K562 (cell line): ENCODE measurements around the gene TTLL9. TPM values are rescaled to one million over a fixed set of nuclear protein-coding genes. Genes with fewer than 3 reads are reported as not detected.

Experiments used
- ELF4 ChIP-seq: fragments of 450-650 bp; formaldehyde crosslinking; IDR thresholded peaks from 2 replicates; pipeline ENCODE4 v1.4.0; 2022; ENCODE audit warnings: missing genetic modification characterization
- KLF10 ChIP-seq: fragments of 250-450 bp; sonication (Bioruptor Pico); IDR thresholded peaks from 2 replicates; pipeline ENCODE4 v1.6.1; 2021; ENCODE audit warnings: matching md5 sums
- NR2C1 ChIP-seq, 2 experiments: fragments of 450-650 bp; IDR thresholded peaks; 2 replicates each; pipeline ENCODE4 v1.6.1; 2017; ENCODE audit warnings: mild to moderate bottlenecking in 2 of 2, antibody characterized with exemption in 1 of 2, inconsistent platforms in 1 of 2, missing compliant biosample characterization in 1 of 2, missing genetic modification characterization in 1 of 2
- PML ChIP-seq: IDR thresholded peaks from 2 replicates; pipeline ENCODE4 v1.6.1; 2012; ENCODE audit warnings: low read length, inconsistent platforms
- SMARCE1 ChIP-seq: fragments of 450-650 bp; IDR thresholded peaks from 2 replicates; pipeline ENCODE4 v1.7.1; 2016; ENCODE audit warnings: mild to moderate bottlenecking
- YBX1 ChIP-seq: fragments of 450-650 bp; IDR thresholded peaks from 2 replicates; pipeline ENCODE4 v1.7.1; 2016; ENCODE audit warnings: mild to moderate bottlenecking
- ZBTB17 ChIP-seq: fragments of 450-650 bp; formaldehyde crosslinking; IDR thresholded peaks from 2 replicates; pipeline ENCODE4 v1.4.0; 2020; ENCODE audit warnings: mild to moderate bottlenecking
- ZNF354B ChIP-seq: fragments of 250-450 bp; sonication (Bioruptor Pico); IDR thresholded peaks from 2 replicates; pipeline ENCODE4 v1.4.0; 2020
- ZNF561 ChIP-seq: fragments of 450-650 bp; formaldehyde crosslinking; conservative IDR thresholded peaks from 2 replicates; pipeline ENCODE4 v1.4.0; 2020; ENCODE audit warnings: mild to moderate bottlenecking, moderate library complexity
- ZNF785 ChIP-seq: fragments of 250-450 bp; sonication (Bioruptor Pico); IDR thresholded peaks from 2 replicates; pipeline ENCODE4 v1.4.0; 2020; ENCODE audit warnings: mild to moderate bottlenecking
- polyA plus RNA-seq, 8 experiments: library from polyadenylated mRNA; depleted of rRNA in 4 of 8; stranded (reverse) in 5 of 8; unstranded in 3 of 8; fragments of >200 nt; fragmentation: Nextera tagmentation in 2 of 8; fragmentation: Illumina TruSeq in 1 of 8; extraction: Ambion mirVana in 2 of 8; extraction: Trizol in 1 of 8; gene quantifications; 2 replicates each; pipeline versions ENCODE4 v1.2.1 to v1.2.3, GENCODE V29; 2011 to 2014; ENCODE audit warnings: inconsistent platforms in 1 of 8, missing spikeins in 1 of 8
- total RNA-seq, 7 experiments: library from RNA; depleted of rRNA in 6 of 7; stranded (reverse); fragments of >200 nt in 6 of 7; fragmentation: Illumina TruSeq in 2 of 7; extraction: Trizol in 2 of 7; gene quantifications; 2 replicates each; pipeline versions ENCODE4 v1.2.1 to v1.2.3, GENCODE V29; 2011 to 2021; ENCODE audit warnings: low replicate concordance in 1 of 7
- TF ChIP-seq, protein P1 (sequence below): fragments of 450-650 bp; IDR thresholded peaks from 2 replicates; pipeline ENCODE4 v1.6.1; 2016
- TF ChIP-seq, protein P2 (sequence below): fragments of 450-650 bp; IDR thresholded peaks from 2 replicates; pipeline ENCODE4 v1.6.1; 2016; ENCODE audit warnings: mild to moderate bottlenecking, moderate library complexity

Gene TTLL9
- total and polyA plus RNA-seq, 9 of the 15 experiments (the other 6 are each of a cell fraction or from before 2014, with no cell fraction given) = 0.06 to 0.07 TPM; not detected in 7

DNA sequence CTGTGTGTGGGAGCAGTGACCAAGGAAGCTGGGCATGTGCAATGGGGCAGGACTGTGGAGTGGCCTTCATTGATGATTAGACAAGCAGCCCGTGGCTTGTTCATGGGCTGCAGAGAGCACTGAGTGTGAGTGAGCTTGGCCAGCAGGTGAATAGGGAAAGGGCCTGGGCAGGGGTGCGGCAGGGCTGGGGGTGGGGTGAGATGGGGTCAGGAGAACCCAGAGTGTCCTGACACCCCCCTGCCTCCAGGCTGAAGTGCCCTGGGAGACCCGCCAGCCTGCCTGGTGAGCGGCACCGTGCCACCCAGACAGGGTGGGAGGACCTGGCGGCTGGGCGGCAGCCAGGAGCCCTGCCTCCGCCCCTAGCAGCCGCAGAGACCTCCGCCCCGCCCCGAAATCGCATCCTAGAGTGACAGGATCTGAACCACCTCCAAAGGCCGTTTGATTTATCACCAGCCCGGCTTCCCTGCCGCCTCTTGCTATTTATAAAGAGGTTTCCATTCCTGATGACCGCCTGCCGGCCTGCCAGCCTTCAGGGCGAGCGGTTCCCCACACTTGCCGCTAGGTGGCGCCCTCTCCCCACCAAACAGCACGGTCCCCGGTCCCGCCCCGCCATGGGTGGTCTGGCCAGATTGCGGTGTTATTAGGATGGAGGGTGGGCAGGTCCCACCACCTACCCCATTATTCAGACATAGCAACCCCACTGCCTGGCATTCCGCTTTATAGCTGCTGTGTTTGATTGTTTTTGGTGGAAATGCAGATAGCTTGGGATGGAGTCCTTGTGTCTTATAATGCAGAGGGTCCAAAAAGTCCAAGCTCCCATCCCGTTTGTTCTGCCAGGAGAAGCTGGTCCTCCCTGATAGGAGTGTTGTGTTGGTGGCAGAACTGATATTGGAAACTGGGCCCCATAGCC lies 47.8 kb upstream of the TTLL9 start (continued):
- TF ChIP-seq NR2C1 (IDR thresholded peaks at IDR 0.05) (no peak), NR2C1 (tag; IDR thresholded peaks at IDR 0.05) (no peak), YBX1 (no peak), ELF4 (CRISPR knock-in tag) (no peak), ZNF785 (no peak), PML (no peak), ZNF561 (no peak), ZBTB17 (CRISPR knock-in tag) (no peak), KLF10 (no peak), ZNF354B (no peak), SMARCE1 (no peak)
- TF ChIP-seq, protein P1, sequence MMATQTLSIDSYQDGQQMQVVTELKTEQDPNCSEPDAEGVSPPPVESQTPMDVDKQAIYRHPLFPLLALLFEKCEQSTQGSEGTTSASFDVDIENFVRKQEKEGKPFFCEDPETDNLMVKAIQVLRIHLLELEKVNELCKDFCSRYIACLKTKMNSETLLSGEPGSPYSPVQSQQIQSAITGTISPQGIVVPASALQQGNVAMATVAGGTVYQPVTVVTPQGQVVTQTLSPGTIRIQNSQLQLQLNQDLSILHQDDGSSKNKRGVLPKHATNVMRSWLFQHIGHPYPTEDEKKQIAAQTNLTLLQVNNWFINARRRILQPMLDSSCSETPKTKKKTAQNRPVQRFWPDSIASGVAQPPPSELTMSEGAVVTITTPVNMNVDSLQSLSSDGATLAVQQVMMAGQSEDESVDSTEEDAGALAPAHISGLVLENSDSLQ = peak; percentile 62
- TF ChIP-seq, protein P2, sequence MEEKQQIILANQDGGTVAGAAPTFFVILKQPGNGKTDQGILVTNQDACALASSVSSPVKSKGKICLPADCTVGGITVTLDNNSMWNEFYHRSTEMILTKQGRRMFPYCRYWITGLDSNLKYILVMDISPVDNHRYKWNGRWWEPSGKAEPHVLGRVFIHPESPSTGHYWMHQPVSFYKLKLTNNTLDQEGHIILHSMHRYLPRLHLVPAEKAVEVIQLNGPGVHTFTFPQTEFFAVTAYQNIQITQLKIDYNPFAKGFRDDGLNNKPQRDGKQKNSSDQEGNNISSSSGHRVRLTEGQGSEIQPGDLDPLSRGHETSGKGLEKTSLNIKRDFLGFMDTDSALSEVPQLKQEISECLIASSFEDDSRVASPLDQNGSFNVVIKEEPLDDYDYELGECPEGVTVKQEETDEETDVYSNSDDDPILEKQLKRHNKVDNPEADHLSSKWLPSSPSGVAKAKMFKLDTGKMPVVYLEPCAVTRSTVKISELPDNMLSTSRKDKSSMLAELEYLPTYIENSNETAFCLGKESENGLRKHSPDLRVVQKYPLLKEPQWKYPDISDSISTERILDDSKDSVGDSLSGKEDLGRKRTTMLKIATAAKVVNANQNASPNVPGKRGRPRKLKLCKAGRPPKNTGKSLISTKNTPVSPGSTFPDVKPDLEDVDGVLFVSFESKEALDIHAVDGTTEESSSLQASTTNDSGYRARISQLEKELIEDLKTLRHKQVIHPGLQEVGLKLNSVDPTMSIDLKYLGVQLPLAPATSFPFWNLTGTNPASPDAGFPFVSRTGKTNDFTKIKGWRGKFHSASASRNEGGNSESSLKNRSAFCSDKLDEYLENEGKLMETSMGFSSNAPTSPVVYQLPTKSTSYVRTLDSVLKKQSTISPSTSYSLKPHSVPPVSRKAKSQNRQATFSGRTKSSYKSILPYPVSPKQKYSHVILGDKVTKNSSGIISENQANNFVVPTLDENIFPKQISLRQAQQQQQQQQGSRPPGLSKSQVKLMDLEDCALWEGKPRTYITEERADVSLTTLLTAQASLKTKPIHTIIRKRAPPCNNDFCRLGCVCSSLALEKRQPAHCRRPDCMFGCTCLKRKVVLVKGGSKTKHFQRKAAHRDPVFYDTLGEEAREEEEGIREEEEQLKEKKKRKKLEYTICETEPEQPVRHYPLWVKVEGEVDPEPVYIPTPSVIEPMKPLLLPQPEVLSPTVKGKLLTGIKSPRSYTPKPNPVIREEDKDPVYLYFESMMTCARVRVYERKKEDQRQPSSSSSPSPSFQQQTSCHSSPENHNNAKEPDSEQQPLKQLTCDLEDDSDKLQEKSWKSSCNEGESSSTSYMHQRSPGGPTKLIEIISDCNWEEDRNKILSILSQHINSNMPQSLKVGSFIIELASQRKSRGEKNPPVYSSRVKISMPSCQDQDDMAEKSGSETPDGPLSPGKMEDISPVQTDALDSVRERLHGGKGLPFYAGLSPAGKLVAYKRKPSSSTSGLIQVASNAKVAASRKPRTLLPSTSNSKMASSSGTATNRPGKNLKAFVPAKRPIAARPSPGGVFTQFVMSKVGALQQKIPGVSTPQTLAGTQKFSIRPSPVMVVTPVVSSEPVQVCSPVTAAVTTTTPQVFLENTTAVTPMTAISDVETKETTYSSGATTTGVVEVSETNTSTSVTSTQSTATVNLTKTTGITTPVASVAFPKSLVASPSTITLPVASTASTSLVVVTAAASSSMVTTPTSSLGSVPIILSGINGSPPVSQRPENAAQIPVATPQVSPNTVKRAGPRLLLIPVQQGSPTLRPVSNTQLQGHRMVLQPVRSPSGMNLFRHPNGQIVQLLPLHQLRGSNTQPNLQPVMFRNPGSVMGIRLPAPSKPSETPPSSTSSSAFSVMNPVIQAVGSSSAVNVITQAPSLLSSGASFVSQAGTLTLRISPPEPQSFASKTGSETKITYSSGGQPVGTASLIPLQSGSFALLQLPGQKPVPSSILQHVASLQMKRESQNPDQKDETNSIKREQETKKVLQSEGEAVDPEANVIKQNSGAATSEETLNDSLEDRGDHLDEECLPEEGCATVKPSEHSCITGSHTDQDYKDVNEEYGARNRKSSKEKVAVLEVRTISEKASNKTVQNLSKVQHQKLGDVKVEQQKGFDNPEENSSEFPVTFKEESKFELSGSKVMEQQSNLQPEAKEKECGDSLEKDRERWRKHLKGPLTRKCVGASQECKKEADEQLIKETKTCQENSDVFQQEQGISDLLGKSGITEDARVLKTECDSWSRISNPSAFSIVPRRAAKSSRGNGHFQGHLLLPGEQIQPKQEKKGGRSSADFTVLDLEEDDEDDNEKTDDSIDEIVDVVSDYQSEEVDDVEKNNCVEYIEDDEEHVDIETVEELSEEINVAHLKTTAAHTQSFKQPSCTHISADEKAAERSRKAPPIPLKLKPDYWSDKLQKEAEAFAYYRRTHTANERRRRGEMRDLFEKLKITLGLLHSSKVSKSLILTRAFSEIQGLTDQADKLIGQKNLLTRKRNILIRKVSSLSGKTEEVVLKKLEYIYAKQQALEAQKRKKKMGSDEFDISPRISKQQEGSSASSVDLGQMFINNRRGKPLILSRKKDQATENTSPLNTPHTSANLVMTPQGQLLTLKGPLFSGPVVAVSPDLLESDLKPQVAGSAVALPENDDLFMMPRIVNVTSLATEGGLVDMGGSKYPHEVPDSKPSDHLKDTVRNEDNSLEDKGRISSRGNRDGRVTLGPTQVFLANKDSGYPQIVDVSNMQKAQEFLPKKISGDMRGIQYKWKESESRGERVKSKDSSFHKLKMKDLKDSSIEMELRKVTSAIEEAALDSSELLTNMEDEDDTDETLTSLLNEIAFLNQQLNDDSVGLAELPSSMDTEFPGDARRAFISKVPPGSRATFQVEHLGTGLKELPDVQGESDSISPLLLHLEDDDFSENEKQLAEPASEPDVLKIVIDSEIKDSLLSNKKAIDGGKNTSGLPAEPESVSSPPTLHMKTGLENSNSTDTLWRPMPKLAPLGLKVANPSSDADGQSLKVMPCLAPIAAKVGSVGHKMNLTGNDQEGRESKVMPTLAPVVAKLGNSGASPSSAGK = no peak
